ENCODE measurements around the gene HDAC6. TPM values are rescaled to one million over a fixed set of nuclear protein-coding genes. Genes with fewer than 3 reads are reported as not detected.
A peak's percentile ranks its signal among the peaks of the same experiment; 100 is the strongest.

Gene HDAC6
- total and polyA plus RNA-seq, 10 donors, result 33.9 to 103 (median 79.9) TPM

- Histone ChIP-seq H3K9me3 (no peaks in the 10 kb centered on the region), H3K27ac (no peak overlapping the region), H3K4me3 (no peak overlapping the region), H3K4me1 (no peaks in the 10 kb centered on the region), H3K27me3 (replicated peaks in 1 of 7) (no peaks in the 10 kb centered on the region), H3K36me3 (no peaks in the 10 kb centered on the region)
- 68 to 81% (median 76%) methylated on average over 4 to 8 of the region's 8 CpGs for WGBS, 5 donors
- intact Hi-C loops (cut with DNase I; ENCODE audit: low total_unique reads), result no loop called here
- no peak for DNase-seq
- TF ChIP-seq POLR2AphosphoS5 (IDR thresholded peaks at IDR 0.05) (no peak), CTCF (IDR thresholded peaks at IDR 0.05 in 8 of 11, conservative IDR thresholded peaks at IDR 0.05 in 3 of 11) (no peak), POLR2A (IDR thresholded peaks at IDR 0.05) (no peak)
These were observed 6.9 kb upstream of the HDAC6 start for GRCh38 chrX:48794911-48795515.

GRCh38 chrX:48798318-48798717 lies 3.5 kb upstream of the HDAC6 start:
- no peak overlapping the region for H3K4me3 ChIP-seq
- H3K27ac ChIP-seq, result no peak overlapping the region
- TF ChIP-seq CTCF (IDR thresholded peaks at IDR 0.05 in 8 of 11, conservative IDR thresholded peaks at IDR 0.05 in 3 of 11), result no peak
- TF ChIP-seq POLR2AphosphoS5 (IDR thresholded peaks at IDR 0.05), result no peak
- TF ChIP-seq POLR2A (IDR thresholded peaks at IDR 0.05), result no peak
- DNase-seq, result no peak
- 71 to 87% (median 81%) methylated on average over 2 of the region's 2 CpGs for WGBS, 5 donors
- no peaks in the 10 kb centered on the region for H3K36me3 ChIP-seq
- H3K4me1 ChIP-seq, result peaks cover 0 to 15% (median 8%) of the 10 kb centered on the region in 6 donors
- H3K9me3 ChIP-seq, result no peaks in the 10 kb centered on the region
- H3K27me3 ChIP-seq (replicated peaks in 1 of 7), result no peaks in the 10 kb centered on the region
- intact Hi-C loops (cut with DNase I; ENCODE audit: low total_unique reads), result no loop called here

- TF ChIP-seq POLR2A (IDR thresholded peaks at IDR 0.05) (no peak), CTCF (IDR thresholded peaks at IDR 0.05 in 8 of 11, conservative IDR thresholded peaks at IDR 0.05 in 3 of 11) (peak in 1 of 11 experiments; percentile 16)
- no peaks in the 10 kb centered on the region for H3K27me3 ChIP-seq (replicated peaks in 1 of 7)
- peaks cover 0 to 15% (median 8%) of the 10 kb centered on the region in 6 donors for H3K4me1 ChIP-seq
- H3K36me3 ChIP-seq, result peaks cover 0 to 21% (median 0%) of the 10 kb centered on the region in 6 donors
- H3K27ac ChIP-seq, result peak overlapping the region; percentile 88 to 97 (median 91)
- WGBS, 5 donors, result 16 to 52% (median 19%) methylated on average over 13 to 17 of the region's 17 CpGs
- peak; percentile 66 for DNase-seq
- peak overlapping the region; percentile 37 to 73 (median 52) for H3K4me3 ChIP-seq
- intact Hi-C loops (cut with DNase I; ENCODE audit: low total_unique reads), result loop anchor here (10.0 kb wide), 1 partner anchor 94 kb away; the partner anchor contains the start of genes PQBP1 and TIMM17B
- no peaks in the 10 kb centered on the region for H3K9me3 ChIP-seq
These were observed 1.1 kb upstream of the HDAC6 start for GRCh38 chrX:48800574-48801279.

Measured in spleen (tissue), 11 donors.